Ishikawa (cell line): ENCODE data around the gene NPC1.

Source experiments
- CEBPB ChIP-seq: IDR thresholded peaks from 2 replicates; pipeline ENCODE4 v1.6.1; 2012
- CREB1 ChIP-seq: IDR thresholded peaks from 2 replicates; pipeline ENCODE4 v1.6.1; 2012; ENCODE audit warnings: low read depth
- EGR1 ChIP-seq: IDR thresholded peaks from 2 replicates; pipeline ENCODE4 v1.6.1; 2012
- EP300 ChIP-seq: IDR thresholded peaks from 2 replicates; pipeline ENCODE4 v1.6.1; 2012; ENCODE audit warnings: borderline replicate concordance
- FOXM1 ChIP-seq: IDR thresholded peaks from 2 replicates; pipeline ENCODE4 v1.6.1; 2012; ENCODE audit warnings: low read depth, borderline replicate concordance
- NFIC ChIP-seq: IDR thresholded peaks from 2 replicates; pipeline ENCODE4 v1.6.1; 2012
- RAD21 ChIP-seq: IDR thresholded peaks from 2 replicates; pipeline ENCODE4 v1.6.1; 2012; ENCODE audit warnings: low read depth
- TAF1 ChIP-seq: IDR thresholded peaks from 2 replicates; pipeline ENCODE4 v1.6.1; 2012; ENCODE audit warnings: low read depth, mild to moderate bottlenecking
- TCF12 ChIP-seq: IDR thresholded peaks from 2 replicates; pipeline ENCODE4 v1.6.1; 2012; ENCODE audit warnings: low read depth
- TEAD4 ChIP-seq: IDR thresholded peaks from 2 replicates; pipeline ENCODE4 v1.6.1; 2012
- YY1 ChIP-seq: IDR thresholded peaks from 2 replicates; pipeline ENCODE4 v1.6.1; 2012; ENCODE audit warnings: low read depth
- ZBTB7A ChIP-seq: IDR thresholded peaks from 2 replicates; pipeline ENCODE4 v1.6.1; 2012; ENCODE audit warnings: low read depth
- TF ChIP-seq, protein P1 (sequence below): IDR thresholded peaks from 2 replicates; pipeline ENCODE4 v1.6.1; 2012
- TF ChIP-seq, protein P2 (sequence below): IDR thresholded peaks from 2 replicates; pipeline ENCODE4 v1.6.1; 2012
- TF ChIP-seq, protein P3 (sequence below): IDR thresholded peaks from 2 replicates; pipeline ENCODE4 v1.6.1; 2012; ENCODE audit warnings: low read depth, mild to moderate bottlenecking

NPC1 gene

DNA sequence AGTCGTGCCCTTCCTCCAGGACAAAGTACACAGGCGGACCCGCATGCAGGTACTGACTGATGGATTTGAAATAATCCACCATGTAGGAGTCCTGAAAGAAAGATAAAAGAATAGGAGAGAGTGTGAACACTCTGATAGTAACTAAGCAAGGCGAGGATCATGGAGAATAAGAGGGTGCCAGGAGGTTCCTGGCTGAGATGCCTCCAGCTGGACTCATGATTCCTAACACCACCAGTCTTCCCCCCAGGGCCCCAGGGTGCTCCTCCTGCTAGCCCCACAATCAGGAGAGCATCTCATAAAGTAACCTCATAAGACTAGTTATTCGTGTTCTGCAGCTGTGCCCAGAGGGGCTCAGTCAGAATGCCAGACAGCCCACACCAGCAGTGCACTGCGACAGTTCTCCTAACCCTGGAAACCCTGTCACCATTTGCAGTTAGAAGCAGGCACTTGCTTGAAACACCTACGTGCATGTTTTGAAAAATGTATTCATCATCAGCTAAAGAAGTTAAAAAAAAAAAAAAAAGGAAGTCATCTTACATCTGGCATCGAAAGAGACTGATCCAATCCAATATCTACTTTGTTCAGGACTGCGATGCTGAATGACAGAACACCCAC lies 46.3 kb downstream of the NPC1 start:
- TF ChIP-seq NFIC (no peak), FOXM1 (no peak), EGR1 (no peak), EP300 (no peak), TCF12 (no peak)

DNA sequence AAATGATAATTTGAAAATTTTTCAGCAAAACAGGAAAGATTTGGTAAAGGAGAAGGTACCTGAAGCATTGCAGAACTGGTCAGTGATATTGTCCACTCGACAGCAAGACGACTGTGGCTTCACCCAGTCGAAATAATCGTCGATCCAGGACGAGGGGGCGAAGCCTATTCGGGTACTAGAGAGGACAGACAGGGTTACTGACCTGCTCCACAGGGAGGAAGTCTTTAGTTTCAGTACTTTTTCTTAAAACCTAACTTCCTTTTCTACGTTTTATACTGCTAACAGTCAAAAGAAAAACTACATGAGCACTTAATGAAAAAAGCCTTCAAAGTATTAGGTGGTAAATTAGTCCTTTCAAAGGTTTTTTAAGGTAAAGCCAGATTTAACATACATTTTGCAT lies 47.0 kb downstream of the NPC1 start:
- TF ChIP-seq, protein P1, sequence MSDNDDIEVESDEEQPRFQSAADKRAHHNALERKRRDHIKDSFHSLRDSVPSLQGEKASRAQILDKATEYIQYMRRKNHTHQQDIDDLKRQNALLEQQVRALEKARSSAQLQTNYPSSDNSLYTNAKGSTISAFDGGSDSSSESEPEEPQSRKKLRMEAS = no peak
- no peak for TF ChIP-seq TEAD4
- no peak for TF ChIP-seq RAD21
- no peak for TF ChIP-seq YY1
- no peak for TF ChIP-seq EP300
- TF ChIP-seq TCF12 = no peak
- TF ChIP-seq NFIC = no peak
- TF ChIP-seq CEBPB = no peak
- no peak for TF ChIP-seq FOXM1
- TF ChIP-seq, protein P2, sequence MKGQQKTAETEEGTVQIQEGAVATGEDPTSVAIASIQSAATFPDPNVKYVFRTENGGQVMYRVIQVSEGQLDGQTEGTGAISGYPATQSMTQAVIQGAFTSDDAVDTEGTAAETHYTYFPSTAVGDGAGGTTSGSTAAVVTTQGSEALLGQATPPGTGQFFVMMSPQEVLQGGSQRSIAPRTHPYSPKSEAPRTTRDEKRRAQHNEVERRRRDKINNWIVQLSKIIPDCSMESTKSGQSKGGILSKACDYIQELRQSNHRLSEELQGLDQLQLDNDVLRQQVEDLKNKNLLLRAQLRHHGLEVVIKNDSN = no peak

DNA sequence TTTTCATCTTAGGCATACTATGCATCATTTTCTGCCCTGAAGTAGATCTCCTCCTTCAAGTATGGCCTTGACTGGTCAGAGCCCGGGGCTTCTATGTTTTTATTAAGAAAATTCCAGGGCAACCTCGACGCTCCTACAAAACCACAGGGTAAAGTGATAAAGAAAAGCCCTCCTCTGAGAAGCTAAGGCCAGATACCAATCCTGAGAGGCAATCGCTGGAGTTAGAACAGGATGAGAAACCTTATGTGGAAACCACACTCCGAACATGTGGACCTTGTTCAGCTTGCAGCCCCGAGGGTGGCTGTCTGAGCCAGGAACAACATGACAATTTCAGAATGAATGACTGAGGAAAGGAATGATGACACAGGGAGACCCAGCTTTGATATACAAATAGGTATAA lies 47.4 kb downstream of the NPC1 start:
- TF ChIP-seq EGR1 (no peak), TCF12 (no peak), ZBTB7A (no peak), EP300 (no peak), CREB1 (no peak), RAD21 (no peak), FOXM1 (no peak), TAF1 (no peak), NFIC (no peak), CEBPB (no peak), TEAD4 (no peak), YY1 (no peak)
- TF ChIP-seq, protein P2 = no peak
- TF ChIP-seq, protein P3, sequence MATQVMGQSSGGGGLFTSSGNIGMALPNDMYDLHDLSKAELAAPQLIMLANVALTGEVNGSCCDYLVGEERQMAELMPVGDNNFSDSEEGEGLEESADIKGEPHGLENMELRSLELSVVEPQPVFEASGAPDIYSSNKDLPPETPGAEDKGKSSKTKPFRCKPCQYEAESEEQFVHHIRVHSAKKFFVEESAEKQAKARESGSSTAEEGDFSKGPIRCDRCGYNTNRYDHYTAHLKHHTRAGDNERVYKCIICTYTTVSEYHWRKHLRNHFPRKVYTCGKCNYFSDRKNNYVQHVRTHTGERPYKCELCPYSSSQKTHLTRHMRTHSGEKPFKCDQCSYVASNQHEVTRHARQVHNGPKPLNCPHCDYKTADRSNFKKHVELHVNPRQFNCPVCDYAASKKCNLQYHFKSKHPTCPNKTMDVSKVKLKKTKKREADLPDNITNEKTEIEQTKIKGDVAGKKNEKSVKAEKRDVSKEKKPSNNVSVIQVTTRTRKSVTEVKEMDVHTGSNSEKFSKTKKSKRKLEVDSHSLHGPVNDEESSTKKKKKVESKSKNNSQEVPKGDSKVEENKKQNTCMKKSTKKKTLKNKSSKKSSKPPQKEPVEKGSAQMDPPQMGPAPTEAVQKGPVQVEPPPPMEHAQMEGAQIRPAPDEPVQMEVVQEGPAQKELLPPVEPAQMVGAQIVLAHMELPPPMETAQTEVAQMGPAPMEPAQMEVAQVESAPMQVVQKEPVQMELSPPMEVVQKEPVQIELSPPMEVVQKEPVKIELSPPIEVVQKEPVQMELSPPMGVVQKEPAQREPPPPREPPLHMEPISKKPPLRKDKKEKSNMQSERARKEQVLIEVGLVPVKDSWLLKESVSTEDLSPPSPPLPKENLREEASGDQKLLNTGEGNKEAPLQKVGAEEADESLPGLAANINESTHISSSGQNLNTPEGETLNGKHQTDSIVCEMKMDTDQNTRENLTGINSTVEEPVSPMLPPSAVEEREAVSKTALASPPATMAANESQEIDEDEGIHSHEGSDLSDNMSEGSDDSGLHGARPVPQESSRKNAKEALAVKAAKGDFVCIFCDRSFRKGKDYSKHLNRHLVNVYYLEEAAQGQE = no peak
- TF ChIP-seq, protein P1 = no peak

DNA sequence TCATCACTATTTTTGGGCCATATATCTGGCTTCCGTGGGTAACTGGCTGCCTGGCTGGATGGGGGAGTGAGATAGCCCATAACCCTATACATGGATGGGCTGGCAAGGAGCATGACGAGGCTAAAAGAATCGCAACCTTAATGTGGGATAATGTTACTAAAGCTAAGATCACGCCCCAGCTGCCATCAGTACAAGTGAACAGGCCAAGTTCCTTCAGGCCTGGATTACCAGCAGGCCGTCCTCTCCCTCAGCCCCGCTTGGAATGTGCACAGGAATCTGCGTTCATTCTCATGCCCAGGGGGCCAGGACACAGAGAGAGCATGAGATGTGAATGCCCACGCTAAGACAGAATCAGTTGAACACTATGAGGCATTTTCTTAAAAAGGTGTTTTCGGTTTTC lies 48.3 kb downstream of the NPC1 start:
- TF ChIP-seq, protein P1 = no peak
- TF ChIP-seq TEAD4 (no peak), TAF1 (no peak), FOXM1 (no peak)
- TF ChIP-seq, protein P3 = no peak

DNA sequence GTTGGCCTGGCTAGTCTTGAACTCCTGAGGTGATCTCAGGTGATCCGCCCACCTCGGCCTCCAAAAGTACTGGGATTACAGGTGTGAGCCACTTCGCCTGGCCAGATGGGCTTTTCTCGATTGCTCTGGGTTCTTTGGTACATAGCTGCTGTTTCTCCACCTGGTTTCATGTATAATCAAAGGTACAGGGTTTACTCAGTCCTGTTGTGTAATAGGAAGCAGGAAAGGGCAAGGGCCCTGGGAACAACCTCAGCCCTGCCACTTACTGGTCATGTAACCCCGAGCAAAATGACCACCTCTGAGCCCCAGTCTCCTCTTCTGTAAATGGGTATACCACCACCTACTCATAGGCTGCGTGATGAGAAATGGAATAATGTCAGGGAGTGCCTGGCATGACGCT lies 49.0 kb downstream of the NPC1 start:
- TF ChIP-seq, protein P2 = no peak
- TF ChIP-seq, protein P3 = no peak
- TF ChIP-seq CREB1 (no peak), EGR1 (no peak), TCF12 (no peak), ZBTB7A (no peak), FOXM1 (no peak), EP300 (no peak), TEAD4 (no peak), YY1 (no peak), NFIC (no peak), RAD21 (no peak), CEBPB (no peak)
- TF ChIP-seq, protein P1 = no peak
